Peyer's patch (tissue), 4 donors: ENCODE results near the gene CNR2.
"Not testable (repeated sequence)": the region's sequence is repeated elsewhere in the genome, so short reads cannot be mapped to it uniquely, and the experiment has no call there.

Source experiments
- CTCF ChIP-seq, 6 experiments: fragments of 450-650 bp in 4 of 6; fragments of 200-600 bp in 2 of 6; sonication (generic) in 1 of 6; IDR thresholded peaks; one replicate each; pipeline ENCODE4 v1.5.1; 2017 to 2019; ENCODE audit warnings: antibody characterized with exemption in 6 of 6, mild to moderate bottlenecking in 3 of 6, moderate library complexity in 1 of 6
- POLR2A ChIP-seq, 2 donors: fragments of 450-650 bp; IDR thresholded peaks; one replicate each; pipeline ENCODE4 v1.5.1; 2017; ENCODE audit warnings: antibody characterized with exemption in 2 of 2, mild to moderate bottlenecking in 2 of 2, moderate library complexity in 2 of 2

- not testable (repeated sequence) for TF ChIP-seq CTCF, POLR2A (IDR thresholded peaks at IDR 0.05)
These were observed 86.6 kb downstream of the CNR2 start for GRCh38 chr1:23826590-23826989.
